Stomach smooth muscle (tissue), 2 donors: ENCODE results near the gene ANKRD18B.
"Not testable (repeated sequence)": the region's sequence is repeated elsewhere in the genome, so short reads cannot be mapped to it uniquely, and the experiment has no call there.

Source experiments
- H3K27ac ChIP-seq: one replicate; pipeline ENCODE4 v1.7.0; 2013; ENCODE audit warnings: mild to moderate bottlenecking, low read length, inconsistent platforms
- H3K27me3 ChIP-seq, 2 donors: one replicate each; pipeline ENCODE4 v1.7.0; 2013; ENCODE audit warnings: low read length in 2 of 2; ENCODE audit not compliant: insufficient read depth in 2 of 2, control insufficient read depth in 1 of 2
- H3K36me3 ChIP-seq, 2 donors: one replicate each; pipeline ENCODE4 v1.7.0; 2013; ENCODE audit warnings: low read length in 2 of 2; ENCODE audit not compliant: control insufficient read depth in 2 of 2, insufficient read depth in 2 of 2
- H3K4me1 ChIP-seq: one replicate; pipeline ENCODE4 v1.7.0; 2013; ENCODE audit warnings: low read length; ENCODE audit not compliant: control insufficient read depth, insufficient read depth
- H3K4me3 ChIP-seq, 2 donors: one replicate each; pipeline ENCODE4 v1.7.0; 2013; ENCODE audit warnings: low read length in 2 of 2
- H3K9ac ChIP-seq, 2 donors: one replicate each; pipeline ENCODE4 v1.7.0; 2013; ENCODE audit warnings: low read length in 2 of 2, mild to moderate bottlenecking in 1 of 2
- H3K9me3 ChIP-seq, 2 donors: one replicate each; pipeline ENCODE4 v1.7.0; 2013; ENCODE audit warnings: low read length in 2 of 2; ENCODE audit not compliant: control insufficient read depth in 2 of 2
- donor health status: healthy.
- donor health status: Pancreatic carcinoma.

Gene ANKRD18B

GRCh38 chr9:33533958-33534357, 9.9 kb downstream of the ANKRD18B start:
- H3K36me3 ChIP-seq, H3K9ac ChIP-seq, H3K27ac ChIP-seq, H3K9me3 ChIP-seq, H3K27me3 ChIP-seq, H3K4me1 ChIP-seq, H3K4me3 ChIP-seq: not testable (repeated sequence)

DNA sequence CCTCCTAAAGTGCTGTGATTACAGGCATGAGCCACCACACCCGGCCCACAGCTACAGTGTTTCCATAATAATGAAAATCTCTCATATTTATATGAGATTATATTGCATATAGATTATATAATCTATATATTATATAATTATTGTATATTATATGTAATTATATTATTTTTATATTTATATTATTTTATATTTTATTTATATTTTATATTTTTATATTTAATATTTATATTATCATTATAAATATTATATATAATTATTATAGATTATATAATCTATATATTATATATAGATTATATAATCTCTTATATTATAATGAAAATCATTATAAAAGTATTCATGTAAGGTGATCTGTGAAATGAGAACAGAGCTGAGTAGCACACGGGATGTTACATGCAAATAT, 11.5 kb downstream of the ANKRD18B start:
- Histone ChIP-seq H3K36me3 (no peaks in the 10 kb centered on the region), H3K27ac (no peak overlapping the region), H3K4me3 (no peak overlapping the region), H3K4me1 (no peaks in the 10 kb centered on the region), H3K27me3 (no peaks in the 10 kb centered on the region), H3K9me3 (no peaks in the 10 kb centered on the region), H3K9ac (no peak overlapping the region)

GRCh38 chr9:33543463-33543862, 19.4 kb downstream of the ANKRD18B start:
- H3K4me3 ChIP-seq, H3K4me1 ChIP-seq, H3K27ac ChIP-seq, H3K9ac ChIP-seq, H3K9me3 ChIP-seq, H3K36me3 ChIP-seq, H3K27me3 ChIP-seq: not testable (repeated sequence)

DNA sequence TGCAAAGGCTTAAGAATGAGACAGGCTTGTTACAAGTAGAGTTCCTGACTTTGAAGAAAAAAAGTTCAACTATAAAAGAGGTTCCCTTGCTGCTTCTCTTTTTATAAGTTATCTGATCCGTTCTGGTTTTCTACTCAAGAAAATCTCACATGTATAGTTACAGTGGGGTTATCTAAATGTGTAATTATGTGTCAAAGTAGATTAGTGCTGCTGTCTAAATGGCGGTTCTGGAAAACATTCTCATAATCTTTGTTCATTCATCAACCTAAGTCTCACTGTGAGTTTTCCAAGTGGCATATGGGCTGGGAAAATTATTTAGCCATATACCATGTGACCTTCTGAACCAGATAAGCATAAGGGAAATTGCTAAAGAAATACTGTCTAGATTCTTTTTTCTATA, 21.7 kb downstream of the ANKRD18B start:
- not testable (repeated sequence) for H3K27ac ChIP-seq, H3K4me3 ChIP-seq, H3K4me1 ChIP-seq, H3K9ac ChIP-seq, H3K36me3 ChIP-seq, H3K27me3 ChIP-seq, H3K9me3 ChIP-seq

DNA sequence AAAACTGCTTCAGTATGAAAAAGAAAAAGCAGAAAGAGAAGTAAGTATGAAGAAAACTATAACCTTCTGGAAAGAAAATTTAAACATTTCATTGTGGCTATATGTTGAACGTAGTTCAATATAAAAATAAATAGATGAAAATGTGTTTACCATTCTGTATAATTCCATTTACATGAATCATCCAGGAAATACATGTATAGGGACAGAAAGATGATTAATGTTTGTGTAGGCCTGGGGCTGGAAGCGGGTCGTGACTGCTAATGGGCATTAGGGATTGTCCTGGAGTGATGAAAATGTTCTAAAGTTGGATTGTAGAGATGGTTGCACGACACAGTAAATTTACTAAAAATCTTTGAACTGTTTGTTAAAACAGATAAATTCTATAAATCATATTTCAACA, 24.8 kb downstream of the ANKRD18B start:
- not testable (repeated sequence) for H3K36me3 ChIP-seq, H3K27me3 ChIP-seq, H3K4me1 ChIP-seq, H3K9me3 ChIP-seq, H3K4me3 ChIP-seq, H3K9ac ChIP-seq, H3K27ac ChIP-seq

- H3K27ac ChIP-seq, H3K9ac ChIP-seq, H3K9me3 ChIP-seq, H3K27me3 ChIP-seq, H3K4me1 ChIP-seq, H3K4me3 ChIP-seq, H3K36me3 ChIP-seq: not testable (repeated sequence)
Measured at GRCh38 chr9:33549418-33549817, 25.4 kb downstream of the ANKRD18B start.

GRCh38 chr9:33551183-33551582, 27.1 kb downstream of the ANKRD18B start:
- not testable (repeated sequence) for H3K9ac ChIP-seq, H3K4me3 ChIP-seq, H3K36me3 ChIP-seq, H3K27me3 ChIP-seq, H3K27ac ChIP-seq, H3K4me1 ChIP-seq, H3K9me3 ChIP-seq

DNA sequence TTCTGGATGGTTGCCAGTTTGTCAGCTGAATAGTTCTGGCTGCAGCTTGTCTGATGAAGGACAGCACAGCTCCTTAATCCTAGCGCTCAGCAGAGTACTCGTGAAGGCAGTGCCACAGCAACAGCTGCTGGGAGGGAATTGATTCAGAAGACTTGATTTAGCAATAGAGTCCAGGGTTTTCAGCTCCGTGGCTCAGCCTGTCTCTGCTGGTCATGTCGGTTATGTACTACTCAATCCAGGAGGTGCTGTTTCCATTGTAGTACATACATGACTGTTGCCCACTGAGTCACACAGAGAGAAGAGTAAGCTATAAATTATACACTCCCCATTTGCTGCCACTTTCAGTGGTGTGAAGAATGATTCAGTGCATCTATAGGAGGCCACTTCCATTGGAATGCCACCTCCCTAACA, 28.3 kb downstream of the ANKRD18B start:
- H3K9ac ChIP-seq, H3K27me3 ChIP-seq, H3K36me3 ChIP-seq, H3K9me3 ChIP-seq, H3K27ac ChIP-seq, H3K4me1 ChIP-seq, H3K4me3 ChIP-seq: not testable (repeated sequence)

DNA sequence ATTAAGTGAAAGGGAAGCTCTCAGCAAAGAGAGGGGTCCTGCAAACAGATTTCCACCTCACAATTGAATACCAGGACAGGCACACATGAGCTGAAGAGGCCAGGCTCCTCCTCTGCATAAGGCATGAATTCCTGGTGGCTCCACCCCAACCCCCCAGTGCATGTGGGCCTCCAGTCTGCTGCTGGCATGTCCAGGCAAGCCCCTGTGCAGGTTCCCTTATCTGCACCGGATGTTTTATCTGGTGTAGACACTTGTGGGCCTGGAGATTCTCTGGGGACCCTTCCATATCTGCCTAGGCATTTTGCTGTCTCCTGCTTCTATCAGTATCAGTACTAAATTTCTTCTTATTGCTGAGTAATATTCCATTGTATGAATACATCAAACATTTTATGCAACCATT, 36.2 kb downstream of the ANKRD18B start:
- H3K27ac ChIP-seq = not testable (repeated sequence)

GRCh38 chr9:33562196-33562595, 38.1 kb downstream of the ANKRD18B start:
- H3K9ac ChIP-seq, H3K36me3 ChIP-seq, H3K4me1 ChIP-seq, H3K4me3 ChIP-seq, H3K27ac ChIP-seq, H3K9me3 ChIP-seq, H3K27me3 ChIP-seq: not testable (repeated sequence)

More for the DNA sequence above, 36.2 kb downstream of the ANKRD18B start:
- not testable (repeated sequence) for H3K9me3 ChIP-seq, H3K36me3 ChIP-seq, H3K27me3 ChIP-seq, H3K4me3 ChIP-seq, H3K9ac ChIP-seq, H3K4me1 ChIP-seq

DNA sequence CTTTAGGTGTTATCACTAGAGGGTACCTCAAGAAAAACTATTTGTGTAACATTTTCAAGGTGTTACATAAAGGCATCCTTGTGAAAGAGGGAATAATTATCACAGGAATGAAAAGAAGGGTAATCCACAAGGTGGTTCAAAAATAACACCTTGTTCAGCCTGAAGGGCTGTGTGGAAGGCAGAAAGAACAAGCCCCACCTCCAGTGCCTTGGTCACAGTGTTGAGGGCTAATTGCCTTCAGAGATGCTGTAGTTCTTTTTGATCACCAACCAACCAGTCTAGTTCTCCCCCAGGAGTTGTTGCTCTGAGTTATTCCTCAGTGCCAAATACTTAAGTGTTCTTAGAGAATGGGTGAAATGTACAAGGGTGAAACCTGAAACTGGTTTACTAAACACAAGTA, 43.7 kb downstream of the ANKRD18B start:
- H3K27me3 ChIP-seq, H3K9ac ChIP-seq, H3K4me3 ChIP-seq, H3K27ac ChIP-seq, H3K36me3 ChIP-seq, H3K4me1 ChIP-seq, H3K9me3 ChIP-seq: not testable (repeated sequence)

DNA sequence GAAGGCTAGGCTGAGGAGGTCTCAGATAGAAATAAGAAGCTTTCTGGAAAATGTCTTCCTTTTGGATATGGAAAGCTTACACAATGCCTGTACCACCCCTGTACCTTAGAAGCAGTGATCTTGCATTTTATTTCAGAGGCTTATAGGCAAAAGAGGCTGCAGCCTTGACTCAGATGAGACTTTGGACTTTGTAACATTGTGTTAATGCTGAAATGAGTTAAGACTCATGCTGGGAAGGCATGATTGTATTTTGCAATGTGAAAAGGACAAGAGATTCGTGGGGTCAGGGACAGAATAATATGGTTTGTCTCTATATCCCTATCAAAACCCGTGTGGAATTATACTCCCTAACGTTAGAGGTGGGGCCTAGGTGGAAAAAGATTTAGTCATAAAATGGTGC, 53.7 kb downstream of the ANKRD18B start:
- not testable (repeated sequence) for H3K36me3 ChIP-seq, H3K9ac ChIP-seq, H3K4me3 ChIP-seq, H3K27ac ChIP-seq, H3K9me3 ChIP-seq, H3K4me1 ChIP-seq, H3K27me3 ChIP-seq
